K562 (cell line): ENCODE results near the gene SPDEF. TPM values are rescaled to one million over a fixed set of nuclear protein-coding genes. Genes with fewer than 3 reads are reported as not detected.
A peak's percentile ranks its signal among the peaks of the same experiment; 100 is the strongest.

ENCODE experiments used
- ATAC-seq: fragments of 200-7000 bp; cut with Tn5 transposase; 3 replicates; pipeline ENCODE4 v1.9.1; 2020; ENCODE audit warnings: moderate library complexity
- BruUV-seq: library from RNA; stranded (reverse); fragments of 400-500 nt; replicated peaks from 2 replicates; lab custom pipeline; 2021; lab: Mats Ljungman, UMichigan
- CTCF ChIA-PET: fragments of 300-600 bp; formaldehyde crosslinking; extraction: SDS; loops from one replicate; lab custom pipeline; 2021; ENCODE audit warnings: low intra/inter-chr PET ratio; lab: Yijun Ruan, JAX
- POLR2A ChIA-PET: fragments of 300-600, 350-650 bp; sonication (Branson Sonifier 250); formaldehyde crosslinking; extraction: SDS; loops from one replicate; lab custom pipeline; 2021; ENCODE audit warnings: antibody characterized with exemption, inconsistent platforms; lab: Yijun Ruan, JAX
- DNase-seq, 4 experiments: peaks; one replicate each; pipeline versions ENCODE4 v3.0.0 to v3.0.0-alpha.2; 2011 to 2018; ENCODE audit warnings: low spot score in 3 of 4, mixed read lengths in 3 of 4; ENCODE audit errors: extremely low read depth in 1 of 4
- FAIRE-seq: peaks from 2 replicates; lab custom pipeline; 2011; peaks lifted over from hg19 to GRCh38; lab: Jason Lieb, UNC
- H2AFZ ChIP-seq: 2 replicates; pipeline ENCODE4 v1.6.0; 2011; ENCODE audit warnings: low read depth, low read length, control low read depth, inconsistent platforms
- H3K27ac ChIP-seq: fragments of 200-600 bp; 3 replicates; pipeline ENCODE4 v1.8.0; 2011; ENCODE audit warnings: low read depth, mild to moderate bottlenecking, control low read depth, inconsistent platforms, low read length, moderate library complexity, mixed read lengths; ENCODE audit errors: extremely low read depth
- H3K27me3 ChIP-seq, 2 experiments: fragments of 300-600 bp in 1 of 2; 2 replicates in 1 of 2; 3 replicates in 1 of 2; pipeline versions ENCODE4 v1.6.0 to v1.8.0; 2011; ENCODE audit warnings: inconsistent platforms in 2 of 2, low read length in 2 of 2, mild to moderate bottlenecking in 1 of 2, mixed read lengths in 1 of 2, moderate library complexity in 1 of 2; ENCODE audit not compliant: control insufficient read depth in 2 of 2, insufficient read depth in 2 of 2
- H3K36me3 ChIP-seq: fragments of 300-600 bp; 3 replicates; pipeline ENCODE4 v1.8.0; 2011; ENCODE audit warnings: mild to moderate bottlenecking, low read length, inconsistent platforms; ENCODE audit not compliant: control insufficient read depth, insufficient read depth
- H3K4me1 ChIP-seq, 2 experiments: fragments of 200-600 bp in 1 of 2; replicated peaks in 1 of 2; 2 replicates in 1 of 2; 3 replicates in 1 of 2; pipeline versions ENCODE4 v1.5.1 to v1.8.0; 2011; ENCODE audit warnings: inconsistent platforms in 2 of 2, low read length in 2 of 2, mild to moderate bottlenecking in 1 of 2, mixed read lengths in 1 of 2, moderate library complexity in 1 of 2; ENCODE audit not compliant: control insufficient read depth in 2 of 2, insufficient read depth in 2 of 2
- H3K4me2 ChIP-seq: 2 replicates; pipeline ENCODE4 v1.6.1; 2011; ENCODE audit warnings: low read length, control low read depth, inconsistent platforms, mixed read lengths; ENCODE audit not compliant: insufficient read depth
- H3K4me3 ChIP-seq: fragments of 200-600 bp; sonication (generic), shearing (Covaris generic); 2 replicates; pipeline ENCODE4 v1.5.1; 2016; ENCODE audit warnings: control low read depth, inconsistent platforms
- H3K79me2 ChIP-seq: fragments of 200-600 bp; 3 replicates; pipeline ENCODE4 v1.8.0; 2011; ENCODE audit warnings: low read length, inconsistent platforms; ENCODE audit not compliant: control insufficient read depth, insufficient read depth
- H3K9ac ChIP-seq, 2 experiments: 2 replicates each; pipeline versions ENCODE4 v1.6.0 to v1.6.1; 2011; ENCODE audit warnings: low read depth in 2 of 2, low read length in 2 of 2, control low read depth in 1 of 2, inconsistent platforms in 1 of 2, mild to moderate bottlenecking in 1 of 2, mixed read lengths in 1 of 2; ENCODE audit not compliant: insufficient read depth in 1 of 2
- H3K9me1 ChIP-seq: one replicate; pipeline ENCODE4 v1.6.0; 2011; ENCODE audit warnings: inconsistent platforms, mild to moderate bottlenecking, low read length, moderate library complexity; ENCODE audit not compliant: control insufficient read depth, insufficient read depth
- H3K9me3 ChIP-seq: replicated peaks from 2 replicates; pipeline ENCODE4 v1.5.1; 2011; ENCODE audit warnings: low read depth, low read length, inconsistent platforms; ENCODE audit not compliant: control insufficient read depth, insufficient read depth
- H4K20me1 ChIP-seq: replicated peaks from 2 replicates; pipeline ENCODE4 v1.6.1; 2011; ENCODE audit warnings: low read length, inconsistent platforms, mixed read lengths; ENCODE audit not compliant: control insufficient read depth, insufficient read depth
- ADNP ChIP-seq: fragments of 200-800 bp; sonication (Bioruptor generic); IDR thresholded peaks from 2 replicates; pipeline ENCODE4 v1.6.1; 2016; ENCODE audit warnings: missing genetic modification characterization, missing compliant biosample characterization
- BCOR ChIP-seq: fragments of 450-650 bp; IDR thresholded peaks from 2 replicates; pipeline ENCODE4 v1.6.1; 2016
- EP300 ChIP-seq: IDR thresholded peaks from 2 replicates; pipeline ENCODE4 v1.6.1; 2012; ENCODE audit warnings: low read length, improper control_type of control experiment
- HEY1 ChIP-seq: fragments of 250-450 bp; sonication (Bioruptor Pico); IDR thresholded peaks from 2 replicates; pipeline ENCODE4 v1.5.0; 2020; ENCODE audit warnings: mild to moderate bottlenecking, moderate library complexity, borderline replicate concordance
- KLF13 ChIP-seq: fragments of 450-650 bp; IDR thresholded peaks from 2 replicates; pipeline ENCODE4 v1.6.1; 2016; ENCODE audit warnings: missing genetic modification characterization, low read depth, mild to moderate bottlenecking, missing compliant biosample characterization, moderate library complexity, borderline replicate concordance
- RBM25 ChIP-seq: fragments of 200-400 bp; formaldehyde crosslinking; IDR thresholded peaks from 2 replicates; pipeline ENCODE4 v1.6.1; 2018; ENCODE audit warnings: low read length, low read depth, moderate library complexity; ENCODE audit not compliant: severe bottlenecking
- WGBS: fragments of 100-300 bp; shearing (Covaris generic); methylation state at CpG from one replicate; pipeline ENCODE4 v1.1.6; 2016; ENCODE audit warnings: low coverage, mixed read lengths; ENCODE audit not compliant: insufficient coverage; ENCODE audit errors: missing lambda C conversion rate; 5-methylcytosine and 5-hydroxymethylcytosine counted together
- in situ Hi-C: fragments of 300-500 bp; cut with MboI; formaldehyde crosslinking; loops from 4 replicates; pipeline ENCODE4 v1.15.0; 2018; ENCODE audit warnings: inconsistent platforms, mixed read lengths
- intact Hi-C: fragments of 100-400 bp; cut with micrococcal nuclease; formaldehyde crosslinking; loops from 2 replicates; pipeline ENCODE4 v1.14.2; 2022
- polyA plus RNA-seq, 8 experiments: library from polyadenylated mRNA; depleted of rRNA in 4 of 8; stranded (reverse) in 5 of 8; unstranded in 3 of 8; fragments of >200 nt; fragmentation: Nextera tagmentation in 2 of 8; fragmentation: Illumina TruSeq in 1 of 8; extraction: Ambion mirVana in 2 of 8; extraction: Trizol in 1 of 8; gene quantifications; 2 replicates each; pipeline versions ENCODE4 v1.2.1 to v1.2.3, GENCODE V29; 2011 to 2014; ENCODE audit warnings: inconsistent platforms in 1 of 8, missing spikeins in 1 of 8
- total RNA-seq, 7 experiments: library from RNA; depleted of rRNA in 6 of 7; stranded (reverse); fragments of >200 nt in 6 of 7; fragmentation: Illumina TruSeq in 2 of 7; extraction: Trizol in 2 of 7; gene quantifications; 2 replicates each; pipeline versions ENCODE4 v1.2.1 to v1.2.3, GENCODE V29; 2011 to 2021; ENCODE audit warnings: low replicate concordance in 1 of 7

Gene SPDEF
- total and polyA plus RNA-seq, 9 of the 15 experiments (the other 6 are each of a cell fraction or from before 2014, with no cell fraction given): 0.04 to 0.12 (median 0.11) TPM; not detected in 5

DNA sequence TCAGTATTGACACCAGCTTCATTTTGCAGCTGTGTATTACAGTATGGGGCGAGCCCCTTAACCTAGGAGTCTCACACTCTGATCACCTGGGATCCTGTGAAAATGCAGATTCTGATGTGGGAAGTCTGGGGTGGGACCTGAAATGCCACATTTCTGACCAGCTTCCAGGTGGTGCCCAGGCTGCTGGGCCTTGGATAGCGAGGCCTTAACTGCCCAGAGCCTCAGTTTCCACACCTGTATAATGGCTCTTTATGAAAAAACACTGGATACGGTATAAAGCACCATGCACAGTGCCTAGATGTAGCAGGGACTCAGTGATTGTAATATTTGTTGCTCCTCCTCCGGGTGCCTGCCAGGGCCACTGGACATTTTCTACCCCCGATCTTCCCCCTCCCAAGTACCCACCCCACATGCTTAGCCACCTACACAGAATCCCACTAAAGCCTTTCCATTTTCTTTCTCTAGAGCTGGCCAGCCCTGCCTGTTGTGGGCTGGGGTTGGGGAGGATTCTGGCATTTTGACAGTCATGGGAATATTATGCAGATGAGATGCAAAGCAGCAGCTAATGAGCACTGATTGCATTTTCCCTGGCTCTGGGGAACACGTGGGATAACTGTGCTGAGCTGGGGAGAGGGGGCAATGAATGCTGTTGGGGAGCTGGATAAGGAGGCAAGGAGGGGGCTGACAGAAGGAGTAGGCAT, 44.8 kb downstream of the SPDEF start:
- in situ Hi-C loops (no loop called here), intact Hi-C loops (no loop called here)
- Histone ChIP-seq H4K20me1 (no peaks in the 10 kb centered on the region), H3K36me3 (no peaks in the 10 kb centered on the region), H2AFZ (no peak overlapping the region), H3K9me1 (peaks cover 4% of the 10 kb centered on the region), H3K79me2 (no peaks in the 10 kb centered on the region), H3K4me2 (no peak overlapping the region), H3K4me1 (peaks cover 10 to 27% of the 10 kb centered on the region in 2 experiments; a peak in 4 of 5 replicates), H3K9me3 (no peaks in the 10 kb centered on the region), H3K4me3 (no peak overlapping the region), H3K27me3 (no peaks in the 10 kb centered on the region), H3K27ac (no peak overlapping the region), H3K9ac (no peak overlapping the region)
- no peak for FAIRE-seq
- TF ChIP-seq ADNP (peak; percentile 22; the same call in 1 of the 2 replicates), EP300 (no peak), BCOR (0 out of 2 replicates have a peak, but pooled peaks have one; percentile 23), KLF13 (tag) (no peak), RBM25 (peak; percentile 64), HEY1 (CRISPR knock-in tag) (no peak)
- WGBS: 22% methylated on average over 6 of the region's 6 CpGs
- ChIA-PET CTCF (no interaction called here), POLR2A (interaction anchor here (0.6 to 0.8 kb wide), 2 partner anchors 11 to 15 kb away, joined by 3 to 5 read pairs; no protein-coding TSS in a partner anchor)
- ATAC-seq: no peak
- BruUV-seq: no TSS peak
- no peak for DNase-seq
